Astrocyte (in vitro differentiated cells and primary cell): ENCODE results near the gene AACS.

Experiments used
- CTCF ChIP-seq: IDR thresholded peaks from 2 replicates; pipeline ENCODE4 v1.5.1; 2011; ENCODE audit warnings: low read depth, mild to moderate bottlenecking, inconsistent platforms, low read length, moderate library complexity; ENCODE audit not compliant: insufficient read depth
- EZH2 ChIP-seq: IDR thresholded peaks from 2 replicates; pipeline ENCODE4 v1.6.1; 2012; ENCODE audit warnings: mild to moderate bottlenecking, low read length, inconsistent platforms; ENCODE audit not compliant: insufficient read depth

DNA sequence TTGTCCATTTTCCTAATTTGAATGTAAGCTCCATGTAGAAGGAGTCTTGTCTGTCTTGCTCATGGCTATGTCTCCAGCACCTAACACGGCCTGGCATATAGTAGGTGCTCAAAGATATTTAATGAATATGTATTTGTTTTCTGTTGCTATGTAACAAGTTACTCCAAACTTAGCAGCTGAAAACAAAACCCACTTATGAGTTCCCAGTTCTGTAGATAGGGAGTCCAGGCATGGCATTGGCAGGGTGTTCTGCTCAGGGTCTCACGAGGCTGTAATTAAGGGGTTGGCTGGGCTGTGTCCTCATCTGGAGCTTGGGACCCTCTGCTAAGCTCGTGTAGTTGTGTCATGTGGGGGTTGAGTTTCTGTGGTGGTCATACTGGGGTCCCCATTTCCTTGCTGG, 106.0 kb downstream of the AACS start:
- TF ChIP-seq CTCF = no peak
- TF ChIP-seq EZH2 = no peak
